K562 (cell line): Measurements from ENCODE around the gene MAML3.

ENCODE experiments used
- ATF1 ChIP-seq, 2 experiments: fragments of 450-650 bp in 1 of 2; IDR thresholded peaks; 2 replicates each; pipeline ENCODE4 v1.6.1; 2016; ENCODE audit warnings: missing compliant biosample characterization in 1 of 2, missing genetic modification characterization in 1 of 2
- ATF3 ChIP-seq, 2 experiments: fragments of 450-650 bp in 1 of 2; sonication (generic) in 1 of 2; formaldehyde crosslinking in 1 of 2; IDR thresholded peaks in 1 of 2; conservative IDR thresholded peaks in 1 of 2; 2 replicates each; pipeline versions ENCODE4 v1.6.1 to v1.8.1; 2016 to 2023; ENCODE audit warnings: mild to moderate bottlenecking in 2 of 2, moderate library complexity in 2 of 2, inconsistent platforms in 1 of 2, missing genetic modification reagents in 1 of 2
- BDP1 ChIP-seq: IDR thresholded peaks from 3 replicates; pipeline ENCODE4 v1.6.1; 2011; ENCODE audit not compliant: insufficient read length, insufficient read depth
- MEF2A ChIP-seq: IDR thresholded peaks from 2 replicates; pipeline ENCODE4 v1.6.1; 2011; ENCODE audit warnings: low read depth, mild to moderate bottlenecking, low read length, moderate library complexity; ENCODE audit not compliant: control insufficient read depth
- NR2C2 ChIP-seq, 2 experiments: fragments of 200-800 bp in 1 of 2; sonication (Bioruptor generic) in 1 of 2; sonication (generic) in 1 of 2; formaldehyde crosslinking in 1 of 2; IDR thresholded peaks; 2 replicates each; pipeline versions ENCODE4 v1.6.1 to v1.8.0; 2016 to 2022; ENCODE audit warnings: mild to moderate bottlenecking in 1 of 2, missing compliant biosample characterization in 1 of 2, missing genetic modification characterization in 1 of 2, missing genetic modification reagents in 1 of 2
- REST ChIP-seq, 2 experiments: fragments of 450-650 bp; formaldehyde crosslinking in 1 of 2; IDR thresholded peaks; 2 replicates each; pipeline versions ENCODE4 v1.4.0 to v1.6.1; 2014 to 2020; ENCODE audit warnings: mild to moderate bottlenecking in 2 of 2, borderline replicate concordance in 1 of 2, low read depth in 1 of 2
- SMC3 ChIP-seq: conservative IDR thresholded peaks from 2 replicates; pipeline ENCODE4 v1.6.1; 2011; ENCODE audit warnings: low read depth, low read length, improper control_type of control experiment; ENCODE audit not compliant: insufficient read depth
- ZFX ChIP-seq: sonication (generic); formaldehyde crosslinking; IDR thresholded peaks from 2 replicates; pipeline ENCODE4 v1.8.0; 2022; ENCODE audit warnings: mild to moderate bottlenecking, missing genetic modification reagents, moderate library complexity
- ZNF253 ChIP-seq: fragments of 250-450 bp; sonication (Bioruptor Pico); conservative IDR thresholded peaks from 2 replicates; pipeline ENCODE4 v1.6.1; 2021; ENCODE audit warnings: mild to moderate bottlenecking
- ZNF354B ChIP-seq: fragments of 250-450 bp; sonication (Bioruptor Pico); IDR thresholded peaks from 2 replicates; pipeline ENCODE4 v1.4.0; 2020
- TF ChIP-seq, protein P1 (sequence below), 3 experiments: IDR thresholded peaks in 2 of 3; conservative IDR thresholded peaks in 1 of 3; 2 replicates each; pipeline ENCODE4 v1.5.1; 2011 to 2012; ENCODE audit warnings: low read length in 3 of 3, mild to moderate bottlenecking in 3 of 3, control low read depth in 2 of 3, improper control_type of control experiment in 1 of 3, inconsistent platforms in 1 of 3, low read depth in 1 of 3, mixed read lengths in 1 of 3, moderate library complexity in 1 of 3; ENCODE audit not compliant: insufficient read depth in 2 of 3

- no peak for TF ChIP-seq SMC3
- TF ChIP-seq, protein P1, sequence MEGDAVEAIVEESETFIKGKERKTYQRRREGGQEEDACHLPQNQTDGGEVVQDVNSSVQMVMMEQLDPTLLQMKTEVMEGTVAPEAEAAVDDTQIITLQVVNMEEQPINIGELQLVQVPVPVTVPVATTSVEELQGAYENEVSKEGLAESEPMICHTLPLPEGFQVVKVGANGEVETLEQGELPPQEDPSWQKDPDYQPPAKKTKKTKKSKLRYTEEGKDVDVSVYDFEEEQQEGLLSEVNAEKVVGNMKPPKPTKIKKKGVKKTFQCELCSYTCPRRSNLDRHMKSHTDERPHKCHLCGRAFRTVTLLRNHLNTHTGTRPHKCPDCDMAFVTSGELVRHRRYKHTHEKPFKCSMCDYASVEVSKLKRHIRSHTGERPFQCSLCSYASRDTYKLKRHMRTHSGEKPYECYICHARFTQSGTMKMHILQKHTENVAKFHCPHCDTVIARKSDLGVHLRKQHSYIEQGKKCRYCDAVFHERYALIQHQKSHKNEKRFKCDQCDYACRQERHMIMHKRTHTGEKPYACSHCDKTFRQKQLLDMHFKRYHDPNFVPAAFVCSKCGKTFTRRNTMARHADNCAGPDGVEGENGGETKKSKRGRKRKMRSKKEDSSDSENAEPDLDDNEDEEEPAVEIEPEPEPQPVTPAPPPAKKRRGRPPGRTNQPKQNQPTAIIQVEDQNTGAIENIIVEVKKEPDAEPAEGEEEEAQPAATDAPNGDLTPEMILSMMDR (IDR thresholded peaks at IDR 0.05 in 2 of 3, conservative IDR thresholded peaks at IDR 0.05 in 1 of 3; ENCODE audit: insufficient read depth in 2 of 3, low read depth in 1 of 3, low read length in 3 of 3): no peak
- TF ChIP-seq MEF2A: no peak
- TF ChIP-seq REST (IDR thresholded peaks at IDR 0.05; ENCODE audit: borderline replicate concordance): no peak
- no peak for TF ChIP-seq REST (CRISPR knock-in tag; IDR thresholded peaks at IDR 0.05; ENCODE audit: low read depth)
- no peak for TF ChIP-seq ATF1 (CRISPR knock-in tag; IDR thresholded peaks at IDR 0.05)
- no peak for TF ChIP-seq ATF1 (tag; IDR thresholded peaks at IDR 0.05)
- no peak for TF ChIP-seq BDP1
- TF ChIP-seq ZNF253 (CRISPR knock-in tag): no peak
- no peak for TF ChIP-seq ZFX
- no peak for TF ChIP-seq ATF3 (IDR thresholded peaks at IDR 0.05)
- no peak for TF ChIP-seq ATF3 (CRISPR knock-in tag; conservative IDR thresholded peaks at IDR 0.05)
- TF ChIP-seq ZNF354B (CRISPR knock-in tag): no peak
- no peak for TF ChIP-seq NR2C2 (CRISPR knock-in tag; IDR thresholded peaks at IDR 0.05)
- TF ChIP-seq NR2C2 (tag; IDR thresholded peaks at IDR 0.05): no peak
These were observed 344.9 kb downstream of the MAML3 start for GRCh38 chr4:139808808-139809756.
